A549 (cell line): ENCODE measurements around the gene ELAVL4.

ENCODE experiments used
- CTCF ChIP-seq: fragments of >200 bp; sonication (Bioruptor Twin); formaldehyde crosslinking; IDR thresholded peaks from 3 replicates; pipeline ENCODE4 v1.5.1; 2016
- JUN ChIP-seq, 2 experiments: fragments of >200 bp; sonication (Bioruptor Twin); formaldehyde crosslinking; IDR thresholded peaks; 2 replicates in 1 of 2; 3 replicates in 1 of 2; pipeline ENCODE4 v1.6.1; 2016 to 2017
- KDM5A ChIP-seq: fragments of 200-600 bp; sonication (generic); IDR thresholded peaks from 2 replicates; pipeline ENCODE4 v1.6.1; 2016; ENCODE audit warnings: antibody characterized with exemption, mild to moderate bottlenecking
- RAD21 ChIP-seq, 2 experiments: fragments of >200 bp in 1 of 2; sonication (Bioruptor Twin) in 1 of 2; formaldehyde crosslinking in 1 of 2; IDR thresholded peaks in 1 of 2; conservative IDR thresholded peaks in 1 of 2; 2 replicates in 1 of 2; 3 replicates in 1 of 2; pipeline ENCODE4 v1.6.1; 2012 to 2018; ENCODE audit warnings: inconsistent platforms in 1 of 2
- ZFP36 ChIP-seq: fragments of 450-650 bp; IDR thresholded peaks from 2 replicates; pipeline ENCODE4 v1.6.1; 2014; ENCODE audit warnings: borderline replicate concordance; ENCODE audit not compliant: partially characterized antibody

DNA sequence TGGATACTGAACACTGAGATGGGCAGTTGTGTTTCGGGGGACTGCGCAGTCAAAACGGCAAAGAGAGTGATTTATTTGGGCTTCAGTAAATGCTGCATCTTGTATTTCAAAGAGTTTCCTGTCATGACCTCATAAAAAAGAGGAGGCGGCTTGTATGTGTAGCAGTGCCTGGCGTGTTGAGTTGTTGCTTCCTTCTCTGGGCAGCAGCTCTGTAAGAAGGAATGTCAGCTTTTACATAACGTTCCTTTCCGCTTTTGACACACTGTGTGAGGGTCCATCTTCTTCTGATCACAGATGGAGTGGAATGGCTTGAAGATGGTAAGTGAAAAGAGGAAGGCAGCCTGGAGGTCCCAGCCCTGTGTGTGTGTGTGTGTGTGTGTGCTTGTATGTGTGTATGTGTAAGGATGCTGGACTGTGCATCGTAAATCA, 941 bp downstream of the ELAVL4 start:
- TF ChIP-seq JUN (IDR thresholded peaks at IDR 0.05) (no peak), CTCF (no peak), RAD21 (conservative IDR thresholded peaks at IDR 0.05 in 1 of 2, IDR thresholded peaks at IDR 0.05 in 1 of 2) (no peak), KDM5A (no peak), ZFP36 (no peak)
